Measurements from ENCODE around the gene CALY. TPM values are rescaled to one million over a fixed set of nuclear protein-coding genes. Genes with fewer than 3 reads are reported as not detected.

CALY gene
- total RNA-seq, 1 experiment from 2014 or later = not detected

GRCh38 chr10:133311570-133311969, 25.1 kb downstream of the CALY start:
- DNase-seq (ENCODE audit: low spot score) = no peak

- no peak for DNase-seq (ENCODE audit: low spot score)
Observed at GRCh38 chr10:133310789-133311188, 25.9 kb downstream of the CALY start.

- DNase-seq (ENCODE audit: low spot score) = no peak
Observed at GRCh38 chr10:133310399-133310755, 26.3 kb downstream of the CALY start.

- DNase-seq (ENCODE audit: low spot score) = peak; percentile 69
Observed at GRCh38 chr10:133309720-133310398, 26.8 kb downstream of the CALY start.

- DNase-seq (ENCODE audit: low spot score) = peak; percentile 96
Observed at GRCh38 chr10:133309100-133309719, 27.5 kb downstream of the CALY start.

- DNase-seq (ENCODE audit: low spot score) = peak; percentile 79
Observed at GRCh38 chr10:133308421-133309099, 28.1 kb downstream of the CALY start, which contains the start of the genes TUBGCP2 and ZNF511. TUBGCP2 (minus strand) TSS chr10:133308872; CDS start chr10:133302941, 5,931 bp downstream. ZNF511 (plus strand) TSS chr10:133308914; CDS start chr10:133308944, 30 bp downstream.

GRCh38 chr10:133307776-133308420, 28.8 kb downstream of the CALY start:
- DNase-seq (ENCODE audit: low spot score) = peak; percentile 96

- no peak for DNase-seq (ENCODE audit: low spot score)
Observed at GRCh38 chr10:133306941-133307379, 29.7 kb downstream of the CALY start.

GRCh38 chr10:133306097-133306476, 30.6 kb downstream of the CALY start:
- no peak for DNase-seq (ENCODE audit: low spot score)

- DNase-seq (ENCODE audit: low spot score) = no peak
Observed at GRCh38 chr10:133303206-133303605, 33.5 kb downstream of the CALY start.

GRCh38 chr10:133302230-133302629, 34.5 kb downstream of the CALY start:
- DNase-seq (ENCODE audit: low spot score) = no peak

- no peak for DNase-seq (ENCODE audit: low spot score)
Observed at GRCh38 chr10:133299738-133300137, 37.0 kb downstream of the CALY start.

- no peak for DNase-seq (ENCODE audit: low spot score)
Observed at GRCh38 chr10:133299224-133299623, 37.5 kb downstream of the CALY start.

- DNase-seq (ENCODE audit: low spot score) = no peak
Observed at GRCh38 chr10:133298466-133298865, 38.2 kb downstream of the CALY start.

GRCh38 chr10:133297504-133297903, 39.2 kb downstream of the CALY start:
- DNase-seq (ENCODE audit: low spot score) = no peak

- no peak for DNase-seq (ENCODE audit: low spot score)
Observed at GRCh38 chr10:133295426-133296320, 41.0 kb downstream of the CALY start.

- DNase-seq (ENCODE audit: low spot score) = no peak
Observed at GRCh38 chr10:133294189-133294588, 42.5 kb downstream of the CALY start.

- no peak for DNase-seq (ENCODE audit: low spot score)
Observed at GRCh38 chr10:133293810-133294119, 42.9 kb downstream of the CALY start.

- no peak for DNase-seq (ENCODE audit: low spot score)
Observed at GRCh38 chr10:133292919-133293809, 43.5 kb downstream of the CALY start.

GRCh38 chr10:133289761-133290160, 46.9 kb downstream of the CALY start:
- DNase-seq (ENCODE audit: low spot score) = no peak
